Measurements from ENCODE around the gene ARF5. TPM values are rescaled to one million over a fixed set of nuclear protein-coding genes. Genes with fewer than 3 reads are reported as not detected.

The ARF5 gene
- total and polyA plus RNA-seq, 2 of the 8 experiments (the other 6 are each of a cell fraction or from before 2014, with no cell fraction given), result 154 to 579 TPM

DNA sequence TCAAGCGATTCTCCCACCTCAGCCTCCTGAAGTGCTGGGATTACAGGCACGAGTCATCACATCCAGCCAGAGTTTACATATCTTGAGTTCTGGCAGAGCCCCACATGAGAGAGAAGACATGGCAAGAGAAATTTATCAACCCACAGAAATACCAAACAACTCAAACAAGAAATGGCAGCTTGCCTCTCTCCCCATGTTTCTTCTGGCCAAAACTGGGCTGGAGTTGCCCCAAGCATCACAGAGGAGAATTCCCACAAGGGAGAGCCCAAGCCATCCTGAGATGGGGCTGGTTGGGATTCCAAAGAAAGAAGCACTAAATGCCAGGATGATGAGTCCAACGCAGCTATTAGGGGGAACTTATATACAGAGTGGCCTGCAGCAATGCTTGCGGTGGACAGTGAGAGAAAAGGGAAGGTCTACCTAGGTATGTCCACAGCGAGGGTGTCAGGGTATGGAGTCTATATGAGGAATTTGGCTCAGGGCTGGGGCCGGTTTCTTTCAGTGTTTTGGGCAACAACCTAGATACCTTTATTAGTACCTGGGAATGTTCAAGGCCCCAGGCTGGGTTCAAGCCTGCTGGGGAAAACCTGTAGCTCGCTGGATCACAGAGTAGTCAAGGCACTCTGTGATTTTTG is 44.2 kb downstream of the ARF5 start (continued):
- TF ChIP-seq NANOG (IDR thresholded peaks at IDR 0.05; ENCODE audit: insufficient read depth, low read depth, low read length, poor library complexity, severe bottlenecking), result no peak
- TF ChIP-seq KDM1A (IDR thresholded peaks at IDR 0.05; ENCODE audit: borderline replicate concordance, low read length), result no peak
- no peak for TF ChIP-seq POLR2AphosphoS5 (IDR thresholded peaks at IDR 0.05; ENCODE audit: low read depth, low read length)
- TF ChIP-seq SIRT6 (IDR thresholded peaks at IDR 0.05; ENCODE audit: low read length), result no peak
